Epithelial cell of alveolus of lung (primary cell): Measurements from ENCODE around the gene CEMP1. TPM values are rescaled to one million over a fixed set of nuclear protein-coding genes. Genes with fewer than 3 reads are reported as not detected.

ENCODE experiments used
- total RNA-seq: library from RNA; depleted of rRNA; stranded (reverse); fragments of >200 nt; gene quantifications from 2 replicates; pipeline ENCODE4 v1.2.1, GENCODE V29; 2015

CEMP1 gene, protein sequence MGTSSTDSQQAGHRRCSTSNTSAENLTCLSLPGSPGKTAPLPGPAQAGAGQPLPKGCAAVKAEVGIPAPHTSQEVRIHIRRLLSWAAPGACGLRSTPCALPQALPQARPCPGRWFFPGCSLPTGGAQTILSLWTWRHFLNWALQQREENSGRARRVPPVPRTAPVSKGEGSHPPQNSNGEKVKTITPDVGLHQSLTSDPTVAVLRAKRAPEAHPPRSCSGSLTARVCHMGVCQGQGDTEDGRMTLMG
- not detected in 2 replicates for total RNA-seq

DNA sequence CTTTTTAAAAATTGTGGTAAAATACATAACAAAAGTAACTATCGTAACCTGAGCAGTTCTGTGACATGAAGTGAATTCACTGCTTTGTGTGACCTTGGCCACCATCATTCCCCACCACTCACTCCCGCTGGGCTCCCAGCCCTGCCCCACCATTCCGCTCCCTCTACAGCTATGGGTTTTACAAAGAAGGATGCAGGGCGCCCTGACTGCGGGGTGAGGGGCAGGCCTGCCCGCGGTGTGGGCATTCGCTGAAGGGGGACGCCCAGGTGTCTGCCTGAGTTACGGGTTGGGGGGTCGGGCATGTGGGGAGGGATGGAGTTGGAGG, at the start of gene CEMP1:
Gene CEMP1 (minus strand): TSS at position 38 of the 325 bp plus-strand sequence. CDS start 335 bp downstream, outside the sequence.

DNA sequence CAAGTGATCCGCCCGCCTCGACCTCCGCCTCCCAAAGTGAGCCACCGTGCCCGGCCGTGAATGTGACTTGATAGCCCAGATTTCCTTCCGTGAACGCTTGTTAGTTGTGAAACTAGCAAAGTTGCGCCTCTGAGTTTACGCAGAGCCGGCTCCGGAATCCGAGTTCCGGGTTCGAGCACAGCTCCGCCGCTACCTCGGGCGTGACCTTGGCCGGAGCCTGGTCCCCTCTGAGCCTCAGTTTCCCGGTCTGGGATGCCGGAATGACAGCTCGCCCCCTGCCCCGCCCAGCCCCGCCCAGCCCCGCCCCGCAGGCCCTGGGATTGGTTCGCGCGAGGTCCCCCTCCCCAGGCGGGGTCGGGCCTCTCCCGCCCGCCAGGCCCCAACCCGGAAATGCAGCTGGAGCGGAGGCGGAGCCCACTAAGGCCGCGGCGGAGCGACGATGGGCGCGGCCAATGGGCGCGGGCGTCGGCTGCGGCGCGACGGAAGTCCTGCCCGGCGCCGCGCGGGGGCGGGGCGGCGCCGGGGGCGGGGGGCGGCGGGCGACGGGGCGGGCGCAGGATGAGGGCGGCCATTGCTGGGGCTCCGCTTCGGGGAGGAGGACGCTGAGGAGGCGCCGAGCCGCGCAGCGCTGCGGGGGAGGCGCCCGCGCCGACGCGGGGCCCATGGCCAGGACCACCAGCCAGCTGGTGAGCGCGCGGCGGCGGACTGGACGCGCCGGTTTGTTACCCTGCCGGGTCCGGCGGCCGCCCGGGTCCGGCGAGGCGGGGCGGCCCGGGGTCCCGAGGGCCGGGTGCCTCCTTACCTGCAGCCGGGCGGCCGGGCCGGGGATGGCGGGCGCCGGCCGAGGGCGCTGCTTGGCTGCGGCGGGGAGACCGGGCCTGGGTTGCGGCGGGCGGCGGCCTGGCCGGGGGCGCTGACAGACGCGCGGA, 6.5 kb upstream of the CEMP1 start, which contains the start of gene PDPK1:
Gene PDPK1 (plus strand): TSS at position 571 of the 929 bp plus-strand sequence. CDS start 92 bp downstream, at position 663.

DNA sequence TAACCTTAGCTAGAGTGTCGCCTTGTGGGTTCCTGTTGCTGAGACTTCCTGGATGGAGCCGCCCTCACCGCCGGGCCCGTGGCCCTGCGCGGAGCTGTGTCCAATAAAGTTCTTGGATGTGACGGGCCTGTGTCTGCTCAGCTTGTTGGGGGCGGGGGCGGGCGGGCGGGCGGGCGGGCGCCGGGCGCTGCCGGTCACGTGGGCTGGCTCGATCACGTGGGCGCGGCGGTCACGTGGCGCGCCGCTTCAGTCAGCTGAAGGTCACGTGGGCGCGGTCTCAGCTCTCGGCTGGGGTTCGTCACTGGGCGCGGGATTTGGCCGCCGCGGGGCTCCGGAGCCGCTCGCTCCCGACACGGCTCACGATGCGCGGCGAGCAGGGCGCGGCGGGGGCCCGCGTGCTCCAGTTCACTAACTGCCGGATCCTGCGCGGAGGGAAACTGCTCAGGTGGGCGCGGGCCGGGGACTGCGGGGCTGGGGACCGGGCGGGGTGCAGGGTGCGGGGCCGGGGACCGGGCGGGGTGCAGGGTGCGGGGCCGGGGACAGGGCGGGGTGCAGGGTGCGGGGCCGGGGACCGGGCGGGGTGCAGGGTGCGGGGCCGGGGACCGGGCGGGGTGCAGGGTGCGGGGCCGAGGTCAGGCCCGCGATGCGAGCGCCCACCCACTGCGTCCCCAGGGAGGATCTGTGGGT, 11.0 kb downstream of the CEMP1 start, which contains the start of gene AMDHD2:
Gene AMDHD2 (plus strand): TSS at position 275 of the 687 bp plus-strand sequence. CDS start 88 bp downstream, at position 363.

DNA sequence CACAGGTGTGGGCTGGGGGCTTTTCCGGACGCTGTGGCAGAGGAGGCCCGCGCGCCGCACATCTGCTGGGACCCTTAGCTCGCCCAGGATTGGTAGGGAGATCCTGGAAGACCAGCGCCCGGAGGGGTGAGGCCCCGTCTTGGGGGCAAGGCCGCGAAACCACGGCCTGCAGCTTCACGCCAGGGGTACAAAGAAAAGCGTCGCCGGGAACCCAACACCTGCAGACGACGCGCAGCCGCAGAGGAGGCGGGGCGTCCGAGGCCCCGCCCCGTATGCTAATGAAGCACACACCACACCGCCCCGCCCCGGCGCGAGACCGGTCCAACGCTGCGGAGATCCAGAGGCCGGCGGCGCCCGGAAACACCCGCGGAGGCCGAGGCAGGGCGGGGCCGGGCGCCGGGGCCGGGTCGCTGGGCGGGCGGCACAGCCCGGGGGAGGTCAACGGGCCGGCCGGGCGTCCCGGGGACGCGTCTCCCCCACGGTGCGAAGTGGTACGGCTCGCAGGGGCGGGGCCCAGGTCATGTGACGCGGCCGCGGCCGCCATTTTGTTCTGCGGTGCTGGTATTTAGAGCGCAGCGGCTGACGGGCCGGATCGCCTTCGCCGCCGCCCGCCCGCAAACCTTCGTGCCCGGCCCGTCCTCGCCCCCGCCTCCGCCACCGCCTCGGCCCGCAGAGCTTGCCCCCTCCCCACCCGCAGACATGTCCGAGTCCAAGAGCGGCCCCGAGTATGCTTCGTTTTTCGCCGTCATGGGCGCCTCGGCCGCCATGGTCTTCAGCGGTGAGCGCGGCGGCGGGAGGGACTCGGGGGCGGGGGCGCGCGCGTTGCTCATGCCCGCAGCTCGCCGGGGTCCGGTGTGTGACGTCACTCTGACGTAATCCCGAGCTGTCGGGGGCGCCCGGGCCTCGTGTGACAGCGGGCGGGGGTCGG, 17.5 kb downstream of the CEMP1 start, which contains the start of gene ATP6V0C:
Gene ATP6V0C (plus strand): TSS at position 548 of the 928 bp plus-strand sequence. CDS start 152 bp downstream, at position 700.

Other genes with a start within 250 kb of the CEMP1 start
- 0.13 and 3.1 TPM in 2 replicates for gene ABCA3, start 190.7 kb downstream of the CEMP1 start, total RNA-seq
- 13.3 and 23.3 TPM in 2 replicates for gene CCNF, start 102.0 kb downstream of the CEMP1 start, total RNA-seq
- 8.6 and 11.0 TPM in 2 replicates for gene TEDC2, start 71.3 kb downstream of the CEMP1 start, total RNA-seq
- gene NTN3, start 60.1 kb downstream of the CEMP1 start, total RNA-seq = 0.13 and 1.2 TPM in 2 replicates
- gene TBC1D24, start 56.3 kb downstream of the CEMP1 start, total RNA-seq = 6.7 and 11.5 TPM in 2 replicates
- gene ATP6V0C, start 17.5 kb downstream of the CEMP1 start, total RNA-seq = 51.3 and 55.6 TPM in 2 replicates
- 18.7 and 20.3 TPM in 2 replicates for gene AMDHD2, start 11.0 kb downstream of the CEMP1 start, total RNA-seq
- gene PDPK1, start 6.6 kb upstream of the CEMP1 start, total RNA-seq = 13.6 and 29.9 TPM in 2 replicates
- 29.2 and 33.1 TPM in 2 replicates for gene KCTD5, start 151.1 kb upstream of the CEMP1 start, total RNA-seq
- gene PRSS27, start 188.8 kb upstream of the CEMP1 start, total RNA-seq = 0.13 and 4.7 TPM in 2 replicates
- gene SRRM2, start 221.2 kb upstream of the CEMP1 start, total RNA-seq = 55.5 and 171 TPM in 2 replicates
- gene ELOB, start 245.9 kb upstream of the CEMP1 start, total RNA-seq = 440 and 841 TPM in 2 replicates